Esophagus muscularis mucosa (tissue), 4 donors: ENCODE measurements around the gene USP36. TPM values are rescaled to one million over a fixed set of nuclear protein-coding genes. Genes with fewer than 3 reads are reported as not detected.

Experiments used
- DNase-seq: peaks from one replicate; pipeline ENCODE4 v3.0.0-alpha.2; 2017; ENCODE audit errors: extremely low spot score
- H3K27ac ChIP-seq, 4 donors: fragments of 200-600 bp; sonication (generic); replicated peaks in 1 of 4; 1 replicate in 3 of 4; 2 replicates in 1 of 4; pipeline ENCODE4 v1.5.1; 2016 to 2019; ENCODE audit warnings: mild to moderate bottlenecking in 1 of 4
- H3K27me3 ChIP-seq, 4 donors: fragments of 200-600 bp; sonication (generic); one replicate each; pipeline versions ENCODE4 v1.5.1 to v1.6.0; 2016 to 2019
- H3K36me3 ChIP-seq, 4 donors: fragments of 200-600 bp; sonication (generic); one replicate each; pipeline ENCODE4 v1.5.1; 2016 to 2019
- H3K4me1 ChIP-seq, 4 donors: fragments of 200-600 bp; sonication (generic); one replicate each; pipeline ENCODE4 v1.5.1; 2016 to 2019
- H3K4me3 ChIP-seq, 4 donors: fragments of 200-600 bp; sonication (generic); 1 replicate in 2 of 4; 2 replicates in 2 of 4; pipeline ENCODE4 v1.5.1; 2016 to 2019; ENCODE audit warnings: mild to moderate bottlenecking in 4 of 4, moderate library complexity in 1 of 4
- H3K9me3 ChIP-seq, 4 donors: fragments of 200-600 bp; sonication (generic); 1 replicate in 3 of 4; 2 replicates in 1 of 4; pipeline ENCODE4 v1.5.1; 2016 to 2019
- CTCF ChIP-seq, 3 experiments: fragments of 200-600 bp in 2 of 3; fragments of 450-650 bp in 1 of 3; sonication (generic) in 2 of 3; IDR thresholded peaks; one replicate each; pipeline ENCODE4 v1.5.1; 2017 to 2019; ENCODE audit warnings: antibody characterized with exemption in 3 of 3, mild to moderate bottlenecking in 2 of 3, moderate library complexity in 1 of 3
- EP300 ChIP-seq: sonication (generic); formaldehyde crosslinking; IDR thresholded peaks from one replicate; pipeline ENCODE4 v1.6.1; 2017; ENCODE audit warnings: antibody characterized with exemption
- POLR2A ChIP-seq: fragments of 450-650 bp; IDR thresholded peaks from one replicate; pipeline ENCODE4 v1.6.1; 2017; ENCODE audit warnings: antibody characterized with exemption, moderate library complexity, mild to moderate bottlenecking, low read depth
- POLR2AphosphoS5 ChIP-seq, 2 donors: sonication (generic); formaldehyde crosslinking; IDR thresholded peaks; one replicate each; pipeline ENCODE4 v1.6.1; 2017; ENCODE audit warnings: antibody characterized with exemption in 2 of 2
- WGBS: methylation state at CpG from one replicate; pipeline ENCODE4 v1.1.5; 2018; 5-methylcytosine and 5-hydroxymethylcytosine counted together
- intact Hi-C: fragments of 100-400 bp; cut with DNase I; formaldehyde crosslinking; loops from one replicate; pipeline ENCODE4 v1.15.1; 2023
- total RNA-seq, 4 donors: library from RNA; depleted of rRNA; stranded (reverse); fragments of >200 nt; gene quantifications; one replicate each; pipeline versions ENCODE4 v1.1.0 to v1.2.1, GENCODE V29; 2016

The USP36 gene
- total RNA-seq, 4 donors from 2014 or later: 23.3 to 44.7 (median 32.2) TPM

- Histone ChIP-seq H3K27me3 (no peaks in the 10 kb centered on the region), H3K4me3 (no peak overlapping the region), H3K27ac (no peak overlapping the region), H3K4me1 (peaks cover 0 to 15% (median 6%) of the 10 kb centered on the region in 4 donors), H3K9me3 (no peaks in the 10 kb centered on the region), H3K36me3 (peaks cover 78 to 100% (median 98%) of the 10 kb centered on the region in 4 donors)
- intact Hi-C loops: no loop called here
- TF ChIP-seq EP300: no peak
- TF ChIP-seq CTCF (IDR thresholded peaks at IDR 0.05): no peak
- no peak for TF ChIP-seq POLR2A
- 96% methylated on average over 14 of the region's 14 CpGs for WGBS
- no peak for DNase-seq
These were observed 18.1 kb downstream of the USP36 start for GRCh38 chr17:78822552-78822951.

DNA sequence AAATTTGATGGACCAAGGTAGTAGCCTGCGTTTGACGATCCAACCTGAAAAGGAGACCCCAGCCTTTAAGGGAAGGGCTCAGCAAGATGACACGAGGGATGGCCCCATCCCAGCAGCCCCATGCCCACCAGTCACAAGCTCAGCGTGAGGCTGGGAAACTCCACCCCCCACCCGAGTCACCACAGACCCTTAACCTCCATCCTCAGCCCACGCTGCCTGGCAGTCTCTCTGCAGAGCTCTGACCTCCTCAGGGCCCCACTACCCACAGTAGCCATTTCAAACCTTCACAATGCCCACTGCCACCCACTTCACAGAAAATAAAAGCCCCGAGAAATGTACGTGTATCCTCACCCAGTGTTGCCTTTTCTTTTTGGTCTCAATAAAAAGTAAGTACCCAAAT lies 18.7 kb downstream of the USP36 start:
- H3K27ac ChIP-seq: no peak overlapping the region
- intact Hi-C loops: no loop called here
- no peaks in the 10 kb centered on the region for H3K9me3 ChIP-seq
- no peak for TF ChIP-seq POLR2AphosphoS5 (IDR thresholded peaks at IDR 0.05)
- TF ChIP-seq EP300: no peak
- no peak for TF ChIP-seq CTCF (IDR thresholded peaks at IDR 0.05)
- no peak for TF ChIP-seq POLR2A
- no peaks in the 10 kb centered on the region for H3K27me3 ChIP-seq
- peaks cover 78 to 100% (median 98%) of the 10 kb centered on the region in 4 donors for H3K36me3 ChIP-seq
- WGBS: 94% methylated on average over 8 of the region's 8 CpGs
- H3K4me1 ChIP-seq: peaks cover 0 to 15% (median 6%) of the 10 kb centered on the region in 4 donors
- no peak for DNase-seq
- no peak overlapping the region for H3K4me3 ChIP-seq

DNA sequence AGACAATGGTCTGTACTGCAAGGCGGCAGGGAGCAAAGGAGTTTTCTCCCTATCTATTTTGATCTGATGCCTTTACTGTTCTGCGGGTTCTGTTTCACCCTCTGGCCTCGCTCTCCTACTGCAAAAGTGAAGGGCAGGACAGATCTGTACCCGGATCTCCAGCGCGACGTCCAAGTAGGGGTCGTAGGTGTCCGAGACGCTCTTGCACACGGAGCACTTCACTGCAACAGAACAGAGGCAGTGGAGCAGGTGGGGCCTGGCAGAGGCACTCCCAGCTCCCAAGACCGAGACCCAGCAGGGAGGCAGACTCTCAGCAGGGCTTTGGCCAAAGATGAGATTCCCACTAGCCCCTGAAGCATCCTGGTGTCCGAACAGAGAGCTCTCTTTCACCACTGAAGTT lies 19.8 kb downstream of the USP36 start:
- no peaks in the 10 kb centered on the region for H3K27me3 ChIP-seq
- TF ChIP-seq POLR2AphosphoS5 (IDR thresholded peaks at IDR 0.05): no peak
- no peak for TF ChIP-seq POLR2A
- TF ChIP-seq EP300: no peak
- TF ChIP-seq CTCF (IDR thresholded peaks at IDR 0.05): no peak
- no peak for DNase-seq
- WGBS: 84% methylated on average over 8 of the region's 13 CpGs
- peaks cover 0 to 15% (median 6%) of the 10 kb centered on the region in 4 donors for H3K4me1 ChIP-seq
- H3K4me3 ChIP-seq: no peak overlapping the region
- intact Hi-C loops: no loop called here
- no peaks in the 10 kb centered on the region for H3K9me3 ChIP-seq
- H3K36me3 ChIP-seq: peaks cover 83 to 100% (median 98%) of the 10 kb centered on the region in 4 donors
- H3K27ac ChIP-seq: peak overlapping the region in 1 of 4 donors; percentile 52

DNA sequence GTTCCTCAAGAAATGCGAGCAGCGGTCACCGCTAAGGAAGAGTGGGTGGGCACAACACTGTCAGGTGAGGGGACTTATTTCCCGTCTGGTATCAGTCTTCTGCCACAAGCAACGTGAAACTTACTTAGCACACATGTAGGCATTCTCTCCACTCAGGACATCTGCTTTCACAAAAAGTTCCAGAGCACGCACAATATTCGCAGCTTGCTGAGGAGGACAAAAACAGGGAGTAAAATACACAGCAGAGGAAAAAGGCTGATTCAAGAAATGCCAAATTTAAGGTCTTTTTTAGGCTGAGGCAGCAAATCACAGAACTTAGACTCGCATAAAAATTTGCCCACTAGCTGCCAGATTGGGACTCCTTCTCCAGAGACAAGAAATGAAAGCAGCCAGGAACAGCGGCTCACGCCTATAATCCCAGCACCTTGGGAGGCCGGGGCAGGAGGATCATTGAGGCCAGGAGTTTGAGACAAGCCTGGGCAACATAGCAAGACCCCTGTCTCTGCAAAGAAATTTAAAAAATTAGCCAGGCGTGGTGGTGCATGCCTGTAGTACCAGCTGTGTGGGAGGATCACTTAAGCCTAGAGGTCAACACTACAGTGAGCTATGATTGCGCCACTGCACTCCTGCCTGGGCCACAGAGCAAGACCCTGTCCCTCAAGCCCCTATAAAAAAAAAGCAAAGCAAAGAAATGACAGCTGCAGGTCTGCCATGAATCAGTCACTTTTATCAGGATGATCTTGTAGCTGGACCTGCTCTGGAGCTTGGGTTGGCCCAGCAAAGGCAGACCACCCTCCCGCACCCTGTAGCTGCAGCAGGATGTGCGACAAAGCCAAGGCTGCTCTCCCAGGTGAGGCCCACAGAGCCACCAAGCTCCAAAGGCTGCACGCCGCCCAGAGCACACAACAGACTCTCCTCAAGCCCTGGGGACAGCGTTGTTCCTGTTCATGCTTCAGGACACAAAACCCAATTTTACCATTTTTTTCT lies 20.5 kb downstream of the USP36 start:
- Histone ChIP-seq H3K4me3 (no peak overlapping the region), H3K4me1 (peaks cover 0 to 15% (median 6%) of the 10 kb centered on the region in 4 donors), H3K9me3 (no peaks in the 10 kb centered on the region), H3K27me3 (no peaks in the 10 kb centered on the region), H3K27ac (peak overlapping the region in 3 of 4 donors; percentile 20 to 52 (median 32)), H3K36me3 (peaks cover 89 to 100% (median 98%) of the 10 kb centered on the region in 4 donors)
- no peak for TF ChIP-seq CTCF (IDR thresholded peaks at IDR 0.05)
- TF ChIP-seq POLR2AphosphoS5 (IDR thresholded peaks at IDR 0.05): no peak
- TF ChIP-seq POLR2A: no peak
- TF ChIP-seq EP300: no peak
- 93% methylated on average over 18 of the region's 18 CpGs for WGBS
- intact Hi-C loops: no loop called here
- DNase-seq: no peak
